CD4-positive, alpha-beta T cell treated with Interleukin-15 for 4 hours (primary cell): Measurements from ENCODE around the gene C11orf54.

Source experiments
- DNase-seq: peaks from one replicate; pipeline ENCODE4 v3.0.0-alpha.2; 2020; ENCODE audit warnings: low spot score

C11orf54 gene

GRCh38 chr11:93741094-93741881 lies at the start of gene C11orf54, which contains the start of gene TAF1D:
TSS of gene C11orf54 (plus strand) at chr11:93741672. CDS start at chr11:93747394, 5,722 bp downstream.
TSS of gene TAF1D (minus strand) at chr11:93741495. CDS start at chr11:93739304, 2,191 bp downstream.
- peak; percentile 98 for DNase-seq

GRCh38 chr11:93694109-93694508 lies 47.4 kb upstream of the C11orf54 start:
- DNase-seq = no peak

GRCh38 chr11:93694557-93694956 lies 46.9 kb upstream of the C11orf54 start:
- DNase-seq = no peak

- no peak for DNase-seq
Measured at GRCh38 chr11:93697611-93698010, 43.9 kb upstream of the C11orf54 start.

GRCh38 chr11:93700830-93701229 lies 40.6 kb upstream of the C11orf54 start:
- DNase-seq = no peak

GRCh38 chr11:93704237-93704636 lies 37.2 kb upstream of the C11orf54 start:
- no peak for DNase-seq

GRCh38 chr11:93710239-93710638 lies 31.2 kb upstream of the C11orf54 start:
- no peak for DNase-seq

GRCh38 chr11:93712678-93713077 lies 28.8 kb upstream of the C11orf54 start:
- no peak for DNase-seq

GRCh38 chr11:93715797-93716396 lies 25.6 kb upstream of the C11orf54 start:
- DNase-seq = no peak

GRCh38 chr11:93717501-93717900 lies 24.0 kb upstream of the C11orf54 start:
- DNase-seq = no peak

GRCh38 chr11:93718057-93718563 lies 23.4 kb upstream of the C11orf54 start:
- DNase-seq = peak; percentile 31

- no peak for DNase-seq
Measured at GRCh38 chr11:93719310-93719709, 22.2 kb upstream of the C11orf54 start.

GRCh38 chr11:93720522-93720921 lies 20.9 kb upstream of the C11orf54 start:
- no peak for DNase-seq

GRCh38 chr11:93724089-93724488 lies 17.4 kb upstream of the C11orf54 start:
- DNase-seq = no peak

- DNase-seq = no peak
Measured at GRCh38 chr11:93727985-93728791, 13.3 kb upstream of the C11orf54 start.

GRCh38 chr11:93728792-93729128 lies 12.7 kb upstream of the C11orf54 start:
- DNase-seq = no peak

- DNase-seq = no peak
Measured at GRCh38 chr11:93729129-93729616, 12.3 kb upstream of the C11orf54 start.

- DNase-seq = no peak
Measured at GRCh38 chr11:93730108-93731107, 11.1 kb upstream of the C11orf54 start.

GRCh38 chr11:93732237-93732892 lies 9.1 kb upstream of the C11orf54 start:
- no peak for DNase-seq

GRCh38 chr11:93733474-93733873 lies 8.0 kb upstream of the C11orf54 start:
- no peak for DNase-seq
